Suprapubic skin (tissue), 4 donors: ENCODE data around the gene ACER1. TPM values are rescaled to one million over a fixed set of nuclear protein-coding genes. Genes with fewer than 3 reads are reported as not detected.

Experiments
- DNase-seq, 2 donors: peaks; one replicate each; pipeline ENCODE4 v3.0.0-alpha.2; 2019; ENCODE audit warnings: low spot score in 2 of 2
- H3K27ac ChIP-seq: fragments of 200-600 bp; sonication (generic); one replicate; pipeline ENCODE4 v1.5.1; 2019
- H3K27me3 ChIP-seq: fragments of 200-600 bp; sonication (generic); one replicate; pipeline ENCODE4 v1.5.1; 2019
- H3K36me3 ChIP-seq: fragments of 200-600 bp; sonication (generic); one replicate; pipeline ENCODE4 v1.5.1; 2019
- H3K4me1 ChIP-seq: fragments of 200-600 bp; sonication (generic); one replicate; pipeline ENCODE4 v1.5.1; 2019
- H3K4me3 ChIP-seq: fragments of 200-600 bp; sonication (generic); one replicate; pipeline ENCODE4 v1.5.1; 2019; ENCODE audit warnings: mild to moderate bottlenecking
- H3K9me3 ChIP-seq: fragments of 200-600 bp; sonication (generic); one replicate; pipeline ENCODE4 v1.5.1; 2019
- EP300 ChIP-seq: sonication (generic); formaldehyde crosslinking; IDR thresholded peaks from one replicate; pipeline ENCODE4 v1.6.1; 2017; ENCODE audit warnings: antibody characterized with exemption
- POLR2A ChIP-seq, 2 donors: fragments of 450-650 bp; IDR thresholded peaks; one replicate each; pipeline ENCODE4 v1.6.1; 2017; ENCODE audit warnings: antibody characterized with exemption in 2 of 2, mild to moderate bottlenecking in 2 of 2, moderate library complexity in 2 of 2
- POLR2AphosphoS5 ChIP-seq, 3 donors: sonication (generic); formaldehyde crosslinking; IDR thresholded peaks; one replicate each; pipeline ENCODE4 v1.6.1; 2017; ENCODE audit warnings: antibody characterized with exemption in 3 of 3
- WGBS: methylation state at CpG from one replicate; pipeline ENCODE4 v1.1.5; 2018; 5-methylcytosine and 5-hydroxymethylcytosine counted together
- total RNA-seq, 4 donors: library from RNA; depleted of rRNA; stranded (reverse); fragments of >200 nt; gene quantifications; one replicate each; pipeline ENCODE4 v1.1.0, GENCODE V29; 2016
- TF ChIP-seq, protein P1 (sequence below), 2 donors: fragments of 200-600 bp in 1 of 2; fragments of 450-650 bp in 1 of 2; sonication (generic) in 1 of 2; IDR thresholded peaks; one replicate each; pipeline ENCODE4 v1.5.1; 2016 to 2019; ENCODE audit warnings: antibody characterized with exemption in 2 of 2, mild to moderate bottlenecking in 1 of 2, moderate library complexity in 1 of 2

The ACER1 gene
- total RNA-seq, 4 donors from 2014 or later: 22.2 to 81.4 (median 51.8) TPM

DNA sequence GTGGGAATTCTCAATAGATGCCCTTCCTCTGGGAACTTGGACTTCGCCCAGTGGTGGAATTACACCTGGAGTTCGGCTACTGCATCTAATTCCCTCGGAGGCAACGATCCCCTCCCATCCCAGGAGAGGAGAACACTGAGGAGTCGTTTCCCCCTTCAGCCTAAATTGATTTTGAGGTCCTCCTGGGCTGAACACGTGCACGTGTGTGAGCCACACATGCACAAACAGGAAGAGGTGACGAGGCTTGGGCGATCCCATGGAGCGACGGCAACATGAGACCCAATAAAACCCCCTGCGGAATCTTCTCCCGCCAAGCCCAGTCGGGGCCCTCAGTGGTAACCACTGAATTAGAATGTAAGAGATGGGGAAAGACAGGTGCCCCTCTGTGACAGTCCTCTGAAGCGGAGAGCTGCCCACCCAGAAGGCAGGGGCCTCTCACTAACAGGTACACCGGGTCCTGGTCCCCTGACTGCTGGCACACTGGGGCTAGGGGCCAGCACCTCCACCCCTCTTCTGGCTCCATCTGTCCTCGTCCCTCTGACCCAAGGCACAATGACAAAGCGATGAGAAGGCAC, 58.2 kb downstream of the ACER1 start:
- DNase-seq: no peak
- WGBS: 83% methylated on average over 16 of the region's 18 CpGs
- H3K36me3 ChIP-seq: peaks cover 3% of the 10 kb centered on the region
- no peaks in the 10 kb centered on the region for H3K27me3 ChIP-seq
- TF ChIP-seq POLR2AphosphoS5 (IDR thresholded peaks at IDR 0.05) (no peak), POLR2A (IDR thresholded peaks at IDR 0.05) (no peak), EP300 (no peak)
- TF ChIP-seq, protein P1, sequence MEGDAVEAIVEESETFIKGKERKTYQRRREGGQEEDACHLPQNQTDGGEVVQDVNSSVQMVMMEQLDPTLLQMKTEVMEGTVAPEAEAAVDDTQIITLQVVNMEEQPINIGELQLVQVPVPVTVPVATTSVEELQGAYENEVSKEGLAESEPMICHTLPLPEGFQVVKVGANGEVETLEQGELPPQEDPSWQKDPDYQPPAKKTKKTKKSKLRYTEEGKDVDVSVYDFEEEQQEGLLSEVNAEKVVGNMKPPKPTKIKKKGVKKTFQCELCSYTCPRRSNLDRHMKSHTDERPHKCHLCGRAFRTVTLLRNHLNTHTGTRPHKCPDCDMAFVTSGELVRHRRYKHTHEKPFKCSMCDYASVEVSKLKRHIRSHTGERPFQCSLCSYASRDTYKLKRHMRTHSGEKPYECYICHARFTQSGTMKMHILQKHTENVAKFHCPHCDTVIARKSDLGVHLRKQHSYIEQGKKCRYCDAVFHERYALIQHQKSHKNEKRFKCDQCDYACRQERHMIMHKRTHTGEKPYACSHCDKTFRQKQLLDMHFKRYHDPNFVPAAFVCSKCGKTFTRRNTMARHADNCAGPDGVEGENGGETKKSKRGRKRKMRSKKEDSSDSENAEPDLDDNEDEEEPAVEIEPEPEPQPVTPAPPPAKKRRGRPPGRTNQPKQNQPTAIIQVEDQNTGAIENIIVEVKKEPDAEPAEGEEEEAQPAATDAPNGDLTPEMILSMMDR (IDR thresholded peaks at IDR 0.05): no peak
- H3K4me3 ChIP-seq: no peak overlapping the region
- peak overlapping the region; percentile 90 for H3K27ac ChIP-seq
- no peaks in the 10 kb centered on the region for H3K9me3 ChIP-seq
- peaks cover 94% of the 10 kb centered on the region for H3K4me1 ChIP-seq

DNA sequence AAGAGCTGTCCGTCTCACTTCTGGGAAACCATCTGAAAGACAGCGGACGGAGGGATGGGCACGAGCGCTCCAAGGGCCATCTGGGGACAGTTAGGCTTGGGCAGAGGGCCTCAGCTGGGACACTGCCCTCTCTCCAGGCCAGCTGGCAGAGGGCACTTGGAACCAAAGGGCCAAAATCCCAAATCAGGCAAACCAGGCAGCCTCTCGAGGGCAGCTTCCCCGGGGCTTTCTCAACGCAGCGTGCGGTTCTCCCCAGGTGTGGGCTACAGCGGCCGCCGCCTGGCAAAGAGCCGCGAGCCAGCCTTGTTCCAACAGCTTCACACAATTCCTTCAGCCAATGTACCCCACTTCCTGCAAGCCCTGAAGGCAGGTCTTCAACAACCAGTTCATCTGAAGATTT, 58.7 kb downstream of the ACER1 start:
- Histone ChIP-seq H3K27ac (peak overlapping the region; percentile 90), H3K4me3 (peak overlapping the region; percentile 14), H3K9me3 (no peaks in the 10 kb centered on the region), H3K36me3 (peaks cover 8% of the 10 kb centered on the region), H3K27me3 (no peaks in the 10 kb centered on the region), H3K4me1 (peaks cover 95% of the 10 kb centered on the region)
- WGBS: 50% methylated on average over 9 of the region's 15 CpGs
- TF ChIP-seq EP300 (no peak), POLR2A (IDR thresholded peaks at IDR 0.05) (no peak), POLR2AphosphoS5 (IDR thresholded peaks at IDR 0.05) (no peak)
- TF ChIP-seq, protein P1 (IDR thresholded peaks at IDR 0.05): no peak
- DNase-seq: no peak

DNA sequence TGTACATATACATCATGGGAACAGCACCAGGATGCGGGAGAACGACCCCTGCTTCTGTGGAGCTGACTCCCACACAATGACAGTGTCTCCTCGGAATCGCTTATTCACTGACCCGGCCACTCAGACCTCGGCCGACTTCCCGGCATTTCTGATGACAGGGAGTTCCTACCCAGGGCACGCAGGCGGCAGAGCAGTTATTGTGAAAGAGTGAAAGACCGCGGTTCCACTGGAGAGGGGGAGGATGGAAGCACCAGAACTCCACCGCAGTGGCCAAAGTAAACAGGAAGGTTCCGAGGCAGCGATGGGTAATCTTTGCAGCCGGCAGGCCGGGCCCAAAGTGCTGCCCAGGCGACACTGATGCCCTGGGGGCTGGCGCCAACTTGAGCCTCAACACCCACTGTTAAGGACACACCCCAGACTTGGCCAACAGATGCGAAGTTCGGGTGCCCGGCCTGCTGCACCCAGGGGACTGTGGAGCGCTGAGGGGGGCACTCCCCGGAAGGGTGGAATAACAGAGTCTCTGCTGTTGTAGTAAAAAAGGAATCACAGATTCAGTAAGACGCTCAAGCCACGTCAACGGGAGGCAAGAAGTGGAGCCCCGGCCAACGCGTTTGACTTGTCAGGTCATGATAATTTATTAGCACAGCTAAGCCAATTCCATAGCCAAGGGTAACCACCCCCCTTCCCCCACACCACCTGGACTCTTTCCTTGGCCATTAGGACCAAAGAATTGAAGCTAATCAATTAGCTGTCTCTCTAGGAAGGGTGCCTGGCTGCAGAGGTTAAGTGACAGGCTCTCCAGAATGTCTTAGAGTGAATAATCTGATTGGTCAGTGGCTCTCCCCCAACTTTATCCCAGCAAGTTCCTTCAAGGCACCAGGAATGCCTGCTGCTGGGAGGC, 59.5 kb downstream of the ACER1 start:
- peak overlapping the region; percentile 14 for H3K4me3 ChIP-seq
- 16% methylated on average over 27 of the region's 30 CpGs for WGBS
- peaks cover 95% of the 10 kb centered on the region for H3K4me1 ChIP-seq
- peak in 2 of 3 donors; percentile 84 to 89 for TF ChIP-seq POLR2AphosphoS5 (IDR thresholded peaks at IDR 0.05)
- peak; percentile 23 for TF ChIP-seq EP300
- TF ChIP-seq, protein P1 (IDR thresholded peaks at IDR 0.05): no peak
- no peaks in the 10 kb centered on the region for H3K9me3 ChIP-seq
- DNase-seq: peak; percentile 94 to 95
- H3K36me3 ChIP-seq: peaks cover 16% of the 10 kb centered on the region
- peak overlapping the region; percentile 90 for H3K27ac ChIP-seq
- no peaks in the 10 kb centered on the region for H3K27me3 ChIP-seq

DNA sequence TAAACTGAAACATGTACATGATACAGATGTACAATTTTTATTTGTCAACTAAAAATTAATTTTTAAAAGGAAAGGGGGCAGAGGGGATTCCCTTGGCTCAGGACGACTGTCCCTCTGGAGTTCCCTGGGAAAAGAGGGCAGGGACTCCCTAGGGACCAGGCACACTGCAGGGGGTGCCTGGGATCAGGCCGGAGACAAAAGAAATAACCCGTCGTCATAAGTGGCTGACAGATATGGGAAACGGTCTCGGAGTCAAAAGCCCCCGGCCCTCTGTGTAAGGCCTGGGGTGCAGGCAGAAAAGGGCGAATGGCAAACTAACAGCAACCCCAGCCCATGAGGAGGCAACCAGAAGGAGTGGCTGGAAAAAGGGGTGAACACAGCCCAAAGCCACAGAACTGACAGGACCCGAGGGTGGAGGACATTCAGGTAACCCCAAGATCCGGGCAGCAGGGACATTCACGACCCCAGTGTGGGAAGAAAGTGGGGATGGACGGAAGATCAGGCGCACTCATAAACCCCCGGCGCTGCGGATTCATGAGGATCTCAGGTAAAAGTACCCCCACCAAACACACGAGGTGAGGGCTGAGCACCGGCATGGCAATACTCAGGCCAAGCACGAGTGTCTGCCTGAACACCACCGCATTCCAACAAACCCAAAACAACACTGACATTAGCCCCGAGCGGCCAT, 60.4 kb downstream of the ACER1 start:
- Histone ChIP-seq H3K4me3 (peak overlapping the region; percentile 14), H3K36me3 (peaks cover 17% of the 10 kb centered on the region), H3K9me3 (no peaks in the 10 kb centered on the region), H3K27me3 (no peaks in the 10 kb centered on the region), H3K27ac (peak overlapping the region; percentile 90), H3K4me1 (peaks cover 95% of the 10 kb centered on the region)
- no peak for DNase-seq
- 70% methylated on average over 22 of the region's 22 CpGs for WGBS
- TF ChIP-seq POLR2AphosphoS5 (IDR thresholded peaks at IDR 0.05): no peak
- no peak for TF ChIP-seq POLR2A (IDR thresholded peaks at IDR 0.05)
- TF ChIP-seq, protein P1 (IDR thresholded peaks at IDR 0.05): no peak
- TF ChIP-seq EP300: no peak

DNA sequence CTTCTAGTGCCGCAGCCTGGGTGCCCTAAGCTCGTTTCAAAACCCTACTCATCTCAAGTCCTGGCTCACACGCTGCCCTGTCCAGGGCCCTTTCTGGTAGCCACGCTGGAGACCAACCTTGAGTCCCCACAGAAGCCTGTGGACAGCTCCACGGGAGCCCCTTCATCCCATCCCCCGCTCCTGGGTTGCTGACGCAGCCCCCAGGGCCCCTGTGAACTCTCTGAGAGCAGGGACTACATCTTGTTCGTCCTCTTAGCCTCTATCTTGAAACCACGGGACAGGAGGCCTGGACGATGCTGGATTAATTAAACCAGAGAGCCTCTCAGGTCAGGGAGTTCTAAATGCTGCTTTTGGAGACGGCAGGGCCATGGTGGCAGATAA, 61.0 kb downstream of the ACER1 start:
- Histone ChIP-seq H3K27ac (peak overlapping the region; percentile 90), H3K9me3 (no peaks in the 10 kb centered on the region), H3K4me3 (peak overlapping the region; percentile 34), H3K4me1 (peaks cover 94% of the 10 kb centered on the region), H3K36me3 (peaks cover 18% of the 10 kb centered on the region), H3K27me3 (no peaks in the 10 kb centered on the region)
- DNase-seq: no peak
- 61% methylated on average over 11 of the region's 11 CpGs for WGBS
- no peak for TF ChIP-seq POLR2A (IDR thresholded peaks at IDR 0.05)
- no peak for TF ChIP-seq EP300
- TF ChIP-seq POLR2AphosphoS5 (IDR thresholded peaks at IDR 0.05): no peak
- TF ChIP-seq, protein P1 (IDR thresholded peaks at IDR 0.05): no peak
